Measurements from ENCODE around the gene KDM4C.
"Not testable (repeated sequence)": the region's sequence is repeated elsewhere in the genome, so short reads cannot be mapped to it uniquely, and the experiment has no call there.

The KDM4C gene

GRCh38 chr9:6941501-6941900 is 183.7 kb downstream of the KDM4C start:
- DNase-seq = no peak

GRCh38 chr9:6942406-6942805 is 184.6 kb downstream of the KDM4C start:
- no peak for DNase-seq

DNA sequence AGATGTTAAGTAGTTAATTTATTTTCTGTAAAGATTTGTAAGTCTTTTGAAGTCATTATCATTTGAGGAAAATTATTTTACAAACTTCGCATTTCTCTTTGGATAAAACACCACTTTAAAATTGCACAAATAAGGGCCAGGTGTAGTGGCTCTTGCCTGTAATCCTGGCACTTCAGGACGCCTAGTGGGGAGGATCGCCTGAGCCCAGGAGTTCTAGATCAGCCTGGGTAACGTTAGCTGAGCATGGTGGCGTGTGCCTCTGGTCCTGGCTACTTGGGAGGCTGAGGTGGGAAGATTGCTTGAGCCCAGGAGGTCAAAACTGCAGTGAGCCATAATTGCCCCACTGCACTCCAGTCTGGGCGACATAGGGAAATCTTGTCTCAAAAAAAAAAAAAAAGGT is 185.5 kb downstream of the KDM4C start:
- DNase-seq = no peak

DNA sequence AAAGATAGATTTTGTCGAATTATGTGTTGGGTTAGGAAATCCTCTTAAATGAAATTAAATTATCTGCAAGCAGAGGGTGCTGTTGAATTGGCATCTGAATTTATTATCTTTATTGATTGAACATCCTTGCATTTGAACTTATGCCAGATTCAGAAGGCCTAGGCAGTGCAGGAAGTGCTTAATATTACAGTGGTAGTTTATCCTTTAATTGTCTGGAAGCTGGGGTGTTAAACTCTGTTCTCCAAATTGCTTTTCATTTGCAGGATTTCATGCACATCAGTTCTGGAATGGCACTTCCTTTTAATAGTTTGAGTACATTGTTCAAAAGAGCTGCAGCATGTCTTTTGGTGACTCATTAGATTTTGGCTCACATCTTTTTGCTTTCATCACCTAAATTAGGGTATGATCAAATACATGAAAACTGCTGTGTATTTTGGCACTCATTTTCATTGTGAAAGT is 186.3 kb downstream of the KDM4C start:
- DNase-seq = peak; percentile 79

- DNase-seq = peak; percentile 87
These were observed 187.1 kb downstream of the KDM4C start for GRCh38 chr9:6944896-6945295.

- peak; percentile 51 for DNase-seq
These were observed 188.0 kb downstream of the KDM4C start for GRCh38 chr9:6945816-6946215.

DNA sequence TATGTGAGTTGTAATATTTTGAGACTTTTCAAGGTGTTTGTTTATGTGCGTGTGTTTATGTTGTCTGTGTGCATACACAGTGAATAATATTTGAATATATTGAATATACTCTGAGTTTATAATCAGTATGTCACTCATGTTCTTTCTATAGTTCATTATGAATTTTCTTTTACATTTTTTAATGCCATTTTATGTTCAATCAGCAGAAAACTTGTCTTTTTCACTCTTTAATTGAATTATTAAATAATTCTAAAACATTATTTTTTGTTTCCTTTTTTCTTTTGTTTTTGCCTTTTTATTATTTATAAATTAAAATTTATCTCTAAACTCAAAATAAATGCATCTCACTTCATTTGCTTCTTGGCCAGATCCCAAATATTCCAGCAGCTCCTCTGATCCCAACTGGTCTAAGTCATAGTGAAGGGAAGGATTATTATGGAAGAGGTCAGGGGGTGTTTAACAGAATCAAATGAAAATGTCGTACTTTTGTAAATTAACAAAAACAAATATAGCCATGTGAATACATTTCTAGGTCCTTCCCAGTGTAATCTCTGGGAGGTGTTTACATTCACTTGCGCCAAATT is 188.9 kb downstream of the KDM4C start:
- no peak for DNase-seq

DNA sequence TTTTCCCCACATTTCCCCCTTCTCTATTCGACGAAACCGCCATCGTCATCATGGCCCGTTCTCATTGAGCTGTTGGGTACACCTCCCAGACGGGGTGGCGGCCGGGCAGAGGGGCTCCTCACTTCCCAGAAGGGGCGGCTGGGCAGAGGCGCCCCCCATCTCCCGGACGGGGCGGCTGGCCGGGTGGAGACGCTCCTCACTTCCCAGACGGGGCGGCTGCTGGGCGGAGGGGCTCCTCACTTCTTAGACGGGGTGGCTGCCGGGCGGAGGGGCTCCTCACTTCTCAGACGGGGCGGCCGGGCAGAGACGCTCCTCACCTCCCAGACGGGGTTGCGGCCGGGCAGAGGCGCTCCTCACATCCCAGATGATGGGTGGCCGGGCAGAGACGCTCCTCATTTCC is 191.1 kb downstream of the KDM4C start:
- not testable (repeated sequence) for DNase-seq

DNA sequence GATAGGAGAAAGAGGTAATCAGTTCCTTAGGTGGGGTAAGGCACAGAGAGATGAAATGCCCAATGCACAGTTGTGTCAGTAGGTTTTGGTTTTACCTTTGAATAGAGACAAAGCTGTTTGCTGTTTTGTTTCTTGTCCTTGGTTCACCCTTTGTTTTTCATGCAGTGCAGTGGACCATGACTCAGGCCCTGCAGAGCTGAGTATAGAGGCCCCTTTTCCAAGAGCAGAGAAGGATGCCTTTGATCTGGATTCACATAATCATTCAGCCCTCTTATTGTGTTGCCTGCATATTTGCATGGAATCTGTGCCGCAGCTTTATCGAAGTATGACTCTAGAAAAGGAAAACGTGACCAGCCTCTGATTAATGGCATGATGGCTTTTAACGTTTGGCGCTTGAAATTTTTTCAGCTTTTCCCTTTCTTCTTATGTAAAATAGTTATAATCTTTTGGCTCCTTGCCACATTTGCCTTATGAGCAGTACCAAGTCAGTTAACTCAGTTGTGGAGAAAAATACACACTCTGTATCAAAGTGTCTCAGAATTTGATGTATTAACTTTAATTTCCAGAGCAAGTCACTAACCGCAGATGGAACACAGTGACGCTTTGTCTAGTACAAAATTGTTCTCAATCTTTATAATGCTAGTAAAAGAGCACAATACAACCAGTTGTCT is 197.6 kb downstream of the KDM4C start:
- peak; percentile 52 for DNase-seq

- no peak for DNase-seq
These were observed 199.1 kb downstream of the KDM4C start for GRCh38 chr9:6956879-6957278.

- peak; percentile 35 for DNase-seq
These were observed 201.7 kb downstream of the KDM4C start for GRCh38 chr9:6959270-6960000.

GRCh38 chr9:6960777-6961176 is 203.0 kb downstream of the KDM4C start:
- no peak for DNase-seq

- DNase-seq = no peak
These were observed 204.2 kb downstream of the KDM4C start for GRCh38 chr9:6961845-6962522.

DNA sequence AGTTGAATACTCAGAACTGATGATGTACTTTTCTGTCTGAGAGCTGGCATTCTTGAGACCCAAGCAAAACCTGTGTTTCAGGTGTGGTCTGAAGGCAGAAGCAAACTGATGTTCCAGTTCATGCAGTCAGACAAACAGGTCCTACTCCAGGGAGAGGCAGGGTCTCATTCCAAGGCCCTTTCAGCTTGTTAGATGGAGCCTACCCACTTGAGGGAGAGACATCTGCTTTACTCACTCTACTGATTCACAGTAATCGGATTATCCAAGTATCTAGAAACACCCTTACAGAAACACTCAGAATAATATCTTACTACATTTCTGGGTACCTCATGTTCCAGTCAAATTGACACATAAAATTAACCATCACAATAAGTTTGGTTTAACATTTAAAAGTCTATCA is 207.8 kb downstream of the KDM4C start:
- no peak for DNase-seq

DNA sequence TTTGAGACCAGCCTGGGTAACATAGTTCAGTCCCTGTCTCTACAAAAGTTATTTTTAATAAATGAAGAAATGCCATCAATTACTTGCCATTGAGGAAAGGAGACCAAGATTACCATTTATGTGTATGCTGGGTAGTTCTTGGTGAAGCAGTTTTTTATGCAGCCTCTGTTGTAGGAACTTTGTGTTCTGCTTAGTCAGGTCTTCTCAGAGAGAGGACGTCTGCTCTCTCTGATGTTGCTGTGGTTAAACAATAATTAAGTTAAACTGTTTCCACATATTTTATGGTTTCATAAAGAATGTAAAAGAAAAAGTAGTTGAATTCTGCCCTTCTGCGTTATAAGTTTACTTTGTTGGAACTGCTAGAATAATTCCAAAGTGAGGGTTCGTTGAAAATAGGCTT is 210.5 kb downstream of the KDM4C start:
- DNase-seq = no peak

DNA sequence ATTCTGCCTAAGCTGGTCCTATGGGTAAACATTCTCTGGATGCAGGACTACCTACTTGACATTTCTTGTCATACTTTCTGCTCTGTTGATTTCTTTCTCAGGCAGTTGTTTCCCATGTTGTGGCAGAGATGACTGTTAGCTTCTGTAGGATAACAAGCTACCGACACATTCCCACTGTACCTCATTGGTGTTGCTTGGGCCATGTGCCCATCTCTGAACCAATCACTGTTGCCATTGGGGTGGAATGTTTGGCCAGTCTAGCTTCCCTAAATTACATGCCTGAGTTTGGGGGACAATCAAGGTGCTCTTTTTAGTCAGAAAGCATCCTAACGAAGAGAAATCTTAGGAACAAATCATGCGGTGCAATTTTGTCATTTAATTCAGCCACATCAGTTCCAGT is 212.0 kb downstream of the KDM4C start:
- no peak for DNase-seq

DNA sequence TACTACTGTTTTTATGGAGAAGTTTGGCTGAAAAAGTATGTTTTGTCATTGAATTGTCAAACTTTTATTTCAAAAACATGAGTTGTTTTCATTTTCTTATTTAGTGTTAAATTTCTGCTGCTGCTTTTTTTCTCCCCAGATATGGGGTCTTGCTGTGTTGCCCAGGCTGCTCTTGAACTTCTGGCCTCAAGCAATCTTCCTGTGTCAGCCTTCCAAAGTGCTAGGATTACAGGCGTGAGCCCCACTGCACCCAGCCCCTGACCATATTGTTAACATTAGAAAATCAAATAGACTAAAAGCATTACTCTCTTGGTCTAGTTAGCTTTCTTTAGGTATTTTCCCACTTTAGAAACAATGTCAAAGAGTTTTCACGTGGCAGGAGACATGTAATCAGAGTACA is 215.3 kb downstream of the KDM4C start:
- DNase-seq = no peak

GRCh38 chr9:6973762-6974161 is 216.0 kb downstream of the KDM4C start:
- DNase-seq = peak; percentile 55

DNA sequence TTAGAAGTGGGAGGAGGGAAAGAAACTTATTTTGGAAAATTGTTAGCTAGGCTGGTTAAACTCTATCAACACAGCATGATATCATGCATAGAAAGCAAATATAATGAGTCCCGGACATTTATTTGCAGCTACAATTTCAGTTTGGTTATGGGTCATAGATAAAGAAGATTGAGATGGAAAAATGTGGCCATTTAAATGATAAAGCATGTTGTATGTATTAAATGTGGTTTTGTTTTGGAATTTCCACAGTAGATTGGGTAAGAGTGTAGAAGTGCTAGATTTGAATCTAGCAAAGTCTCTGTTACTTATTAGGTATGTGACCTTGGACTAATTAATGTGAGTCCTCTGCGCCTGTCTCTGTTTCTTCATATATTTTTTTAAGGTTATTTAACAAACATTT is 217.4 kb downstream of the KDM4C start:
- no peak for DNase-seq

GRCh38 chr9:6977761-6978160 is 220.0 kb downstream of the KDM4C start:
- DNase-seq = no peak

GRCh38 chr9:6978591-6978990 is 220.8 kb downstream of the KDM4C start:
- no peak for DNase-seq

DNA sequence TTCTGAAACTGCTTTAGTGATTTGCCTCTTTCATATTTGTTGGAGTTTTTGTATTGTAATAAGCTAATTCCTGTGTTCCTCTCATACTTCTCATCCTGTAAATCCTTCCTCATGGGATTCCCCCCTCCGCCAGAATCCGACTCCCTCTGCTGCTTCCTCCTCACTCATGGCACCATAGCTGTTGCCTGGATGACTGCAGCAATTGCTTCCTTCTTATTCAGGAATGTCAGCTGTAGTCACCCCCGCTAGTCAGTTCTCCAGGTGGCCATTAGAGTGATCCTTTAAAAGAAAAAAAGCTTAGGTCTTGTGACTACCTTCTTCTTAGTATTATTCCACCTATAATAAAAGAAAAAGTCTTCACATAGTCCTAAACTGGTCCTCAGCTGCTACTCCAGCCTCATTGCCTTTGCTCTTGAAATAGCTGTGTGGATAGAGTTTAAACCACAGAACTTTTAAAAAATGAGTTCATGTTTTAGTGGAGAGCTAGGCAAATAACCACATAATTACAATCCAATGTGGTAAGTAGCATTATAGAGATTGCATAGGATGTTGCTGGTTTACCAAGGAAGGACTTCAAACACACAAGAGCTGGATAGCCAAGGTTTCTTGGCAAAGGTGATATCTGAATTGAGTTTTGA is 227.3 kb downstream of the KDM4C start:
- DNase-seq = no peak

GRCh38 chr9:6986141-6986815 is 228.5 kb downstream of the KDM4C start:
- no peak for DNase-seq

Measured in HCEC 1CT (cell line).